Upper lobe of left lung (tissue), 6 donors: Measurements from ENCODE around the gene GNAZ. TPM values are rescaled to one million over a fixed set of nuclear protein-coding genes. Genes with fewer than 3 reads are reported as not detected.

ENCODE experiments used
- ATAC-seq, 2 donors: fragments of 200-7000 bp; cut with Tn5 transposase; one replicate each; pipeline ENCODE4 v1.9.1; 2022; ENCODE audit warnings: mild to moderate bottlenecking in 2 of 2, moderate library complexity in 2 of 2; ENCODE audit not compliant: low FRiP score in 2 of 2
- DNase-seq, 2 donors: peaks; one replicate each; pipeline ENCODE4 v3.0.0-alpha.2; 2019 to 2020
- H3K27ac ChIP-seq, 4 donors: fragments of 200-600 bp; sonication (generic); one replicate each; pipeline ENCODE4 v1.5.1; 2016 to 2019
- H3K27me3 ChIP-seq, 4 donors: fragments of 200-600 bp; sonication (generic); one replicate each; pipeline ENCODE4 v1.5.1; 2017 to 2019
- H3K36me3 ChIP-seq, 4 donors: fragments of 200-600 bp; sonication (generic); one replicate each; pipeline ENCODE4 v1.5.1; 2016 to 2019
- H3K4me1 ChIP-seq, 4 donors: fragments of 200-600 bp; sonication (generic); one replicate each; pipeline ENCODE4 v1.5.1; 2018 to 2019
- H3K4me3 ChIP-seq, 4 donors: fragments of 200-600 bp; sonication (generic); one replicate each; pipeline ENCODE4 v1.5.1; 2017 to 2019; ENCODE audit warnings: mild to moderate bottlenecking in 2 of 4, moderate library complexity in 1 of 4
- H3K9me3 ChIP-seq, 4 donors: fragments of 200-600 bp; sonication (generic); one replicate each; pipeline ENCODE4 v1.5.1; 2018 to 2019
- EP300 ChIP-seq, 4 donors: sonication (generic); formaldehyde crosslinking; IDR thresholded peaks; one replicate each; pipeline ENCODE4 v1.5.1; 2017; ENCODE audit warnings: antibody characterized with exemption in 4 of 4, control low read depth in 2 of 4
- POLR2A ChIP-seq, 4 donors: fragments of 450-650 bp; IDR thresholded peaks; one replicate each; pipeline ENCODE4 v1.5.1; 2016 to 2017; ENCODE audit warnings: antibody characterized with exemption in 4 of 4, mild to moderate bottlenecking in 2 of 4
- POLR2AphosphoS5 ChIP-seq, 2 donors: sonication (generic); formaldehyde crosslinking; IDR thresholded peaks; one replicate each; pipeline ENCODE4 v1.5.1; 2017; ENCODE audit warnings: antibody characterized with exemption in 2 of 2
- WGBS, 2 donors: methylation state at CpG; one replicate each; pipeline ENCODE4 v1.1.5; 2017 to 2018; 5-methylcytosine and 5-hydroxymethylcytosine counted together
- total RNA-seq, 6 donors: library from RNA; depleted of rRNA in 4 of 6; stranded (reverse); fragments of >200 nt in 4 of 6; gene quantifications; one replicate each; pipeline versions ENCODE4 v1.1.0 to v1.2.1, GENCODE V29; 2016 to 2021
- TF ChIP-seq, protein P1 (sequence below), 6 experiments: fragments of 450-650 bp in 4 of 6; fragments of 200-600 bp in 2 of 6; sonication (generic) in 2 of 6; IDR thresholded peaks; one replicate each; pipeline ENCODE4 v1.5.1; 2016 to 2019; ENCODE audit warnings: antibody characterized with exemption in 6 of 6
- donor health status: DM: no; HTN: no; CAD: no; lungs with moderate emphysema.
- donor health status: DM: no; HTN: yes; CAD: no; lungs with severe emphysema.

GNAZ gene
- total RNA-seq, 6 donors from 2014 or later, result 0.80 to 7.3 (median 2.7) TPM; not detected in 1

DNA sequence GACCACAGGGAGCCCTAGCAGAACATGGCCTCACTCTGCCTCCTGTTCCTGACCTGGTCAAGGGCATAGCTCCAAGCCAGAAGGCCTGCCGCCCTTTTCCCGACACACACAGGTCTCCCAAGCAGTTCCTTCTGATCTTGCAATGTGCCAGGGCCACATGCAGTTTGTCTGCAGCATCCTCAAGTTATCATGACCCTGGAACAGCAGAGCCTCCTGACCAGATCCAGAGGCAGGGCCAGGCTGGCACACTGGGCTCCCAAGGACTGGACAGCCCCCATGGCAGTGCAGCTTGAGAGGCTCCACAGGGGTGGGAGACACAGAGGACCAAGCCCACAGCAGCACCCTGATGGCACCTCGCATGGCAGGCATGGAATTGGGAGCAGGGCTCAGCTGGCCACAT is 31.2 kb downstream of the GNAZ start:
- DNase-seq (no peak), ATAC-seq (no peak)
- Histone ChIP-seq H3K4me1 (peaks cover 10 to 24% (median 11%) of the 10 kb centered on the region in 4 donors), H3K4me3 (no peak overlapping the region), H3K27me3 (no peaks in the 10 kb centered on the region), H3K27ac (no peak overlapping the region), H3K9me3 (no peaks in the 10 kb centered on the region), H3K36me3 (no peaks in the 10 kb centered on the region)
- 100% methylated on average over 1 to 2 of the region's 3 CpGs for WGBS, 2 donors
- no peak for TF ChIP-seq POLR2A (IDR thresholded peaks at IDR 0.05)
- no peak for TF ChIP-seq POLR2AphosphoS5 (IDR thresholded peaks at IDR 0.05)
- TF ChIP-seq EP300 (IDR thresholded peaks at IDR 0.05), result no peak
- TF ChIP-seq, protein P1, sequence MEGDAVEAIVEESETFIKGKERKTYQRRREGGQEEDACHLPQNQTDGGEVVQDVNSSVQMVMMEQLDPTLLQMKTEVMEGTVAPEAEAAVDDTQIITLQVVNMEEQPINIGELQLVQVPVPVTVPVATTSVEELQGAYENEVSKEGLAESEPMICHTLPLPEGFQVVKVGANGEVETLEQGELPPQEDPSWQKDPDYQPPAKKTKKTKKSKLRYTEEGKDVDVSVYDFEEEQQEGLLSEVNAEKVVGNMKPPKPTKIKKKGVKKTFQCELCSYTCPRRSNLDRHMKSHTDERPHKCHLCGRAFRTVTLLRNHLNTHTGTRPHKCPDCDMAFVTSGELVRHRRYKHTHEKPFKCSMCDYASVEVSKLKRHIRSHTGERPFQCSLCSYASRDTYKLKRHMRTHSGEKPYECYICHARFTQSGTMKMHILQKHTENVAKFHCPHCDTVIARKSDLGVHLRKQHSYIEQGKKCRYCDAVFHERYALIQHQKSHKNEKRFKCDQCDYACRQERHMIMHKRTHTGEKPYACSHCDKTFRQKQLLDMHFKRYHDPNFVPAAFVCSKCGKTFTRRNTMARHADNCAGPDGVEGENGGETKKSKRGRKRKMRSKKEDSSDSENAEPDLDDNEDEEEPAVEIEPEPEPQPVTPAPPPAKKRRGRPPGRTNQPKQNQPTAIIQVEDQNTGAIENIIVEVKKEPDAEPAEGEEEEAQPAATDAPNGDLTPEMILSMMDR (IDR thresholded peaks at IDR 0.05), result no peak

DNA sequence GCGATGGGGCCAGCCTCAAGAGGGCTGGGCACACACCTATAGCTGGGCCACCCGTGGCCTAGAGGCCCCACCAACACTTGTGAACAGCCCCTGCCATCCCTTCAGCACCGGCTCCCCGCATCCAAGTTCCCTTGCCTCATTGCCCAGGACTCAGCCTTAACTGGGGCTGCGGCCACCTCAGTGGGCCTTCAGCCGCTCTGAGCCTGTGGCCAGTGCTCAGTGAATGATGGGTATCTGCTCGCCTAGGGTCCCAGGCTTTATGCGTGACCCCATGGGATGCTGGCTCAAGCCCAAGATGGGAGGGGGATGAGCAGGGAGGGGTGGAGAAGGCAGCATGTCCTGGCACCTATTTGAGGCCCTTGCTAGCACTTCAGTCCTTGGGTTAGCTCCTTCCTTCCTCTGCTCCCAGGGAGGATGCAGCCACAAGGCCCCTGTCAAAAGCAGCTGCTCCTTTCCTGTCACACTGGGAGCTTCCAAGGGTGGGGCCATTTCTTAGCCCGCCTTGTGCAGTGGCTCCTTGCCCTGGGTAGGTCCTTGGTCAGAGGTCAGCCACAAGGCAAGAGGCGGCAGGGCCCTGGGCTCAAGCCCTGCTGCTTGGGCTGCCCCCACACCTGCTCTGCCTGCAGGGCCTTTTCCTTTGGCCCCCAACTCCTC is 31.8 kb downstream of the GNAZ start:
- WGBS, 2 donors, result 88 to 90% methylated on average over 6 to 10 of the region's 10 CpGs
- Histone ChIP-seq H3K9me3 (no peaks in the 10 kb centered on the region), H3K4me3 (no peak overlapping the region), H3K4me1 (peaks cover 10 to 24% (median 11%) of the 10 kb centered on the region in 4 donors), H3K27me3 (no peaks in the 10 kb centered on the region), H3K27ac (no peak overlapping the region), H3K36me3 (no peaks in the 10 kb centered on the region)
- TF ChIP-seq POLR2AphosphoS5 (IDR thresholded peaks at IDR 0.05), result no peak
- no peak for TF ChIP-seq EP300 (IDR thresholded peaks at IDR 0.05)
- no peak for TF ChIP-seq POLR2A (IDR thresholded peaks at IDR 0.05)
- TF ChIP-seq, protein P1 (IDR thresholded peaks at IDR 0.05), result no peak
- ATAC-seq, result no peak
- no peak for DNase-seq

DNA sequence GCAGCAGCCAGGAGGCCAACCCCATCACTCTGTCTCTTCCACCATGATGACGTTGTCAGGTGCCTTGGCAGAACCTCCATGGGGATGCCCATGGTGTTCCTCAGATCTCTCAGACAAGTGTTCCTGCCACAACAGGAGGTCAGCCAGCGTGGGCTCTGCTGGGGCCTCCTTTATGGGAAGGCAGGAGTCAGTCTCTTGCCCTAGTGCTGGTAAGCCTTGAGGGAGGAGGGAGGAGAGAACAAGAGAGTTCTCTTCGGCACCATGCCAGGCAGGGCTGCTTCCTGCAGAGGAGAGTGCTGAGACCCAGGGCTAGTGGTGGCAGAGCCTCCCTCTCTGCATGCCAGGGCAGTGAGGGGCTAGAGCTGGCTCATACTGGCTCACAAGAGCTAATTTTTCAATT is 32.5 kb downstream of the GNAZ start:
- no peak overlapping the region for H3K27ac ChIP-seq
- H3K4me1 ChIP-seq, result peaks cover 10 to 24% (median 11%) of the 10 kb centered on the region in 4 donors
- whole genome bisulfite sequencing, 2 donors, result 84 to 86% methylated on average over 2 to 3 of the region's 3 CpGs
- TF ChIP-seq POLR2AphosphoS5 (IDR thresholded peaks at IDR 0.05) (no peak), EP300 (IDR thresholded peaks at IDR 0.05) (no peak), POLR2A (IDR thresholded peaks at IDR 0.05) (no peak)
- TF ChIP-seq, protein P1 (IDR thresholded peaks at IDR 0.05), result no peak
- H3K4me3 ChIP-seq, result no peak overlapping the region
- no peaks in the 10 kb centered on the region for H3K9me3 ChIP-seq
- no peak for DNase-seq
- no peak for ATAC-seq
- H3K27me3 ChIP-seq, result no peaks in the 10 kb centered on the region
- no peaks in the 10 kb centered on the region for H3K36me3 ChIP-seq

DNA sequence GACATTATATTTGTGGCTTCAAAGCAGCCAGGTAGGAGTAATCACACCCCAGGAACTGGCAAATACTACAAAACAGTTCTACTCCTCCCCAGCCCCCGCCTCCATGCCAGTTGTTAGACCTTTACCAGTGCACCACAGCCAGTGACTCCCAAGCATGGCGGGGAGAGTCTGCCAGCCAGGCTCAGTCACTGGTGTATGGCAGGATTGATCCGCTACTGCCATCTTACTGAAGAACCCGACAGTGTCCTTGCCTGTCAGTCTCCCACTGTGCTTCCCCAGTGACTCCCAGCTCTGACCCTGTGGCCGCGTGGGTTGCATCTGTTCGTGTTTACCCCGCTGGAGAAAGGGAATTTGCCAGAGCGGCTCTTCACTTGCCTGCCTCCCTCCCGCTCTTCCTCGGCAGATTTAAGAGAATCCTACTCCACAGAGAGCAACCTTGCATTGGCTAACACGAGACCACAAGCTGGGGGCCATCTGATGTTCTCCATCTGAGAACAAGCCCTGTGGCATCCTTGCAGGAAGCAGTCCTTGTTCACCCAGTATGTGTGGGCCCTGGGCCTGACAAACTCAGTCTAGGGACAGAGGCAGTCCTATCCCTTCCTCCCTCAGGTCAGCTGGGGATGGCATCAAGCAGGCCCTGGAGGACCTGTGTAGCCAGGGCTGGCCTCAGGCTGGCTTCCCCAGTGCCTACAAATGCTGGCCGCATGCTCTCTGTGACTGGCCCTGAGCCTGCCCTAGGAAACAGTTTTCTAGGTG is 33.1 kb downstream of the GNAZ start:
- no peaks in the 10 kb centered on the region for H3K9me3 ChIP-seq
- H3K27me3 ChIP-seq, result no peaks in the 10 kb centered on the region
- no peak overlapping the region for H3K4me3 ChIP-seq
- no peaks in the 10 kb centered on the region for H3K36me3 ChIP-seq
- DNase-seq (no peak), ATAC-seq (no peak)
- H3K4me1 ChIP-seq, result peaks cover 8 to 21% (median 9%) of the 10 kb centered on the region in 4 donors
- WGBS, 2 donors, result 93 to 96% methylated on average over 12 to 13 of the region's 13 CpGs
- no peak for TF ChIP-seq EP300 (IDR thresholded peaks at IDR 0.05)
- no peak for TF ChIP-seq POLR2AphosphoS5 (IDR thresholded peaks at IDR 0.05)
- TF ChIP-seq POLR2A (IDR thresholded peaks at IDR 0.05), result no peak
- TF ChIP-seq, protein P1 (IDR thresholded peaks at IDR 0.05), result no peak
- H3K27ac ChIP-seq, result no peak overlapping the region
